Measurements from ENCODE around the gene UBL7. TPM values are rescaled to one million over a fixed set of nuclear protein-coding genes. Genes with fewer than 3 reads are reported as not detected.

UBL7 gene
- polyA plus RNA-seq, 3 donors: 43.4 to 103 (median 95.1) TPM

DNA sequence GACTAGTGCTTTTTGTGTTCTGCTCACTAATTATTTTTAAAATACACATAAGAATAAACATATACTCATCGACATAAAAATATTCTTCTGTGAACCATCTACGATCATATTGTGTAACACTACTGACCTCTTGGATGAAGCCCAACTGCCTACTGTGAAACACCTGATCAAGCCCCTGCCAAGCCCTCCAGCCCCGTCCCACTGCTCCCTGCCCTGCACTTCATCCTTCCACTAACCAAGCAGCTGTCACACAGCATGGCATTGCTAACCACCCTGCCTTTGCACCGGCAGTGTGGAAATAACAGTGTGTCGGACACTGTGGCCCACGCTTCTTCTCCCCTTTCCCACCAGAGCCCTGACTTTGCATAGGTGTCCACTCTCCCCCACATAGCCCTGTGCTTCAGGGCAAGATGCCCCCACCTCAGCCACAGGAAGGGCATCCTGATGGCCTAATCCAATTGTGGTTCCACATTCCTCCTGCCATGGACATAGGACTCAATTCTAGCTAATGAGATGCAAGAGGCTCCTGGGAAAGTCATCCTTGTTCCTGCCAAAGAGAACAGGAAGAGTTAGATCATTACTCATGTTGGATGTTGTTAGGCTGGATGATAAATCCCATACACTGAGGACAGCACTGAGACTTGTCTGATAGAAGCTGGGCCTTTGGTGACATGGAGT, 45.0 kb upstream of the UBL7 start:
- peaks cover 0 to 5% (median 1%) of the 10 kb centered on the region in 3 donors for H3K27me3 Mint-ChIP-seq (ENCODE audit: low read depth in 3 of 3)
- Histone ChIP-seq H3K79me2 (ENCODE audit: insufficient read depth, low read length) (no peaks in the 10 kb centered on the region), H3K9ac (ENCODE audit: insufficient read depth, low read length, poor library complexity, severe bottlenecking) (no peak overlapping the region), H3K4me1 (ENCODE audit: control insufficient read depth in 1 of 2, insufficient read depth in 2 of 2, low read length in 2 of 2) (peaks cover 3% of the 10 kb centered on the region in 2 donors), H2AFZ (ENCODE audit: insufficient read depth, low read depth, low read length, poor library complexity, severe bottlenecking) (no peak overlapping the region), H4K20me1 (ENCODE audit: insufficient read depth, low read length) (no peaks in the 10 kb centered on the region), H3K9me3 (replicated peaks in 1 of 2; ENCODE audit: control insufficient read depth in 1 of 2, insufficient read depth in 1 of 2, low read length in 2 of 2) (no peaks in the 10 kb centered on the region), H3K27me3 (ENCODE audit: control insufficient read depth in 2 of 2, insufficient read depth in 2 of 2, low read length in 2 of 2) (no peaks in the 10 kb centered on the region), H3K36me3 (replicated peaks in 1 of 2; ENCODE audit: control insufficient read depth in 1 of 2, insufficient read depth in 2 of 2, low read length in 2 of 2) (peaks cover 0 to 2% of the 10 kb centered on the region in 2 donors), H3K4me2 (replicated peaks; ENCODE audit: extremely low read depth, low read length, poor library complexity, severe bottlenecking) (no peak overlapping the region), H3K4me3 (replicated peaks in 1 of 3; ENCODE audit: low read depth in 2 of 3, low read length in 3 of 3) (no peak overlapping the region), H3K27ac (ENCODE audit: low read depth in 1 of 2, low read length in 2 of 2) (no peak overlapping the region)
- H3K4me3 Mint-ChIP-seq: no peak overlapping the region
- peaks cover 12 to 15% of the 10 kb centered on the region in 2 donors for H3K36me3 Mint-ChIP-seq
- no peak overlapping the region for H3K27ac Mint-ChIP-seq
- TF ChIP-seq, protein P1, sequence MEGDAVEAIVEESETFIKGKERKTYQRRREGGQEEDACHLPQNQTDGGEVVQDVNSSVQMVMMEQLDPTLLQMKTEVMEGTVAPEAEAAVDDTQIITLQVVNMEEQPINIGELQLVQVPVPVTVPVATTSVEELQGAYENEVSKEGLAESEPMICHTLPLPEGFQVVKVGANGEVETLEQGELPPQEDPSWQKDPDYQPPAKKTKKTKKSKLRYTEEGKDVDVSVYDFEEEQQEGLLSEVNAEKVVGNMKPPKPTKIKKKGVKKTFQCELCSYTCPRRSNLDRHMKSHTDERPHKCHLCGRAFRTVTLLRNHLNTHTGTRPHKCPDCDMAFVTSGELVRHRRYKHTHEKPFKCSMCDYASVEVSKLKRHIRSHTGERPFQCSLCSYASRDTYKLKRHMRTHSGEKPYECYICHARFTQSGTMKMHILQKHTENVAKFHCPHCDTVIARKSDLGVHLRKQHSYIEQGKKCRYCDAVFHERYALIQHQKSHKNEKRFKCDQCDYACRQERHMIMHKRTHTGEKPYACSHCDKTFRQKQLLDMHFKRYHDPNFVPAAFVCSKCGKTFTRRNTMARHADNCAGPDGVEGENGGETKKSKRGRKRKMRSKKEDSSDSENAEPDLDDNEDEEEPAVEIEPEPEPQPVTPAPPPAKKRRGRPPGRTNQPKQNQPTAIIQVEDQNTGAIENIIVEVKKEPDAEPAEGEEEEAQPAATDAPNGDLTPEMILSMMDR (IDR thresholded peaks at IDR 0.05): no peak
- peaks cover 0 to 4% (median 0%) of the 10 kb centered on the region in 7 donors for H3K9me3 Mint-ChIP-seq
- intact Hi-C loops (cut with micrococcal nuclease): no loop called here
- DNase-seq: no peak
- H3K4me1 Mint-ChIP-seq: peaks cover 14% of the 10 kb centered on the region
- 96% methylated on average over 4 of the region's 6 CpGs for WGBS (ENCODE audit: insufficient coverage)

GRCh38 chr15:74504836-74505235, 43.9 kb upstream of the UBL7 start:
- 100% methylated on average over 1 of the region's 4 CpGs for WGBS (ENCODE audit: insufficient coverage)
- intact Hi-C loops (cut with micrococcal nuclease): no loop called here
- no peak overlapping the region for H3K4me3 ChIP-seq (replicated peaks in 1 of 3; ENCODE audit: low read depth in 2 of 3, low read length in 3 of 3)
- TF ChIP-seq, protein P1 (IDR thresholded peaks at IDR 0.05): no peak
- Mint-ChIP-seq H3K9me3 (peaks cover 0 to 4% (median 0%) of the 10 kb centered on the region in 7 donors), H3K27me3 (ENCODE audit: low read depth in 3 of 3) (peaks cover 0 to 5% (median 0%) of the 10 kb centered on the region in 3 donors), H3K27ac (no peak overlapping the region), H3K36me3 (peaks cover 12 to 15% of the 10 kb centered on the region in 2 donors), H3K4me1 (peaks cover 11% of the 10 kb centered on the region), H3K4me3 (no peak overlapping the region)
- H3K36me3 ChIP-seq (replicated peaks in 1 of 2; ENCODE audit: control insufficient read depth in 1 of 2, insufficient read depth in 2 of 2, low read length in 2 of 2): peaks cover 0 to 2% of the 10 kb centered on the region in 2 donors
- no peaks in the 10 kb centered on the region for H3K4me1 ChIP-seq (ENCODE audit: control insufficient read depth in 1 of 2, insufficient read depth in 2 of 2, low read length in 2 of 2)
- no peak overlapping the region for H3K27ac ChIP-seq (ENCODE audit: low read depth in 1 of 2, low read length in 2 of 2)
- H3K9me3 ChIP-seq (replicated peaks in 1 of 2; ENCODE audit: control insufficient read depth in 1 of 2, insufficient read depth in 1 of 2, low read length in 2 of 2): no peaks in the 10 kb centered on the region
- no peak overlapping the region for H3K4me2 ChIP-seq (replicated peaks; ENCODE audit: extremely low read depth, low read length, poor library complexity, severe bottlenecking)
- no peak for DNase-seq
- H4K20me1 ChIP-seq (ENCODE audit: insufficient read depth, low read length): no peaks in the 10 kb centered on the region
- no peak overlapping the region for H3K9ac ChIP-seq (ENCODE audit: insufficient read depth, low read length, poor library complexity, severe bottlenecking)
- H2AFZ ChIP-seq (ENCODE audit: insufficient read depth, low read depth, low read length, poor library complexity, severe bottlenecking): no peak overlapping the region
- H3K79me2 ChIP-seq (ENCODE audit: insufficient read depth, low read length): no peaks in the 10 kb centered on the region
- H3K27me3 ChIP-seq (ENCODE audit: control insufficient read depth in 2 of 2, insufficient read depth in 2 of 2, low read length in 2 of 2): no peaks in the 10 kb centered on the region
